Activated B cell treated with CpG ODN at 0.5 μM for 24 hours (primary cell): ENCODE data around the gene KRTAP10-11. TPM values are rescaled to one million over a fixed set of nuclear protein-coding genes. Genes with fewer than 3 reads are reported as not detected.

ENCODE experiments used
- ATAC-seq: fragments of 200-7000 bp; cut with Tn5 transposase; one replicate; pipeline ENCODE4 v1.10.0; 2021; ENCODE audit warnings: low read depth, mild to moderate bottlenecking, moderate library complexity
- CTCF ChIA-PET: fragments of 350-600 bp; sonication (Branson Sonifier 250); formaldehyde crosslinking; loops from one replicate; lab custom pipeline; 2021; ENCODE audit warnings: antibody characterized with exemption; lab: Charles Lee
- POLR2A ChIA-PET: fragments of 350-600 bp; sonication (Branson Sonifier 250); formaldehyde crosslinking; loops from one replicate; lab custom pipeline; 2021; ENCODE audit warnings: antibody characterized with exemption; lab: Charles Lee
- DNase-seq: peaks from one replicate; pipeline ENCODE4 v3.0.0; 2022
- H3K27ac Mint-ChIP-seq: one replicate; pipeline ENCODE4 v1.8.0; 2020; ENCODE audit warnings: mixed read lengths
- H3K27me3 Mint-ChIP-seq: one replicate; pipeline ENCODE4 v1.8.0; 2021; ENCODE audit warnings: mixed read lengths
- H3K36me3 Mint-ChIP-seq: one replicate; pipeline ENCODE4 v1.8.0; 2021; ENCODE audit warnings: low read depth, mixed read lengths
- H3K4me1 Mint-ChIP-seq: one replicate; pipeline ENCODE4 v1.8.0; 2021; ENCODE audit warnings: mixed read lengths
- H3K4me3 Mint-ChIP-seq: one replicate; pipeline ENCODE4 v1.8.0; 2020; ENCODE audit warnings: mild to moderate bottlenecking, mixed read lengths
- H3K9me3 Mint-ChIP-seq: one replicate; pipeline ENCODE4 v1.8.0; 2020; ENCODE audit warnings: mixed read lengths
- intact Hi-C: fragments of 100-400 bp; cut with micrococcal nuclease; formaldehyde crosslinking; loops from one replicate; pipeline ENCODE4 v1.15.1; 2024
- total RNA-seq: library from RNA; stranded (reverse); gene quantifications from 2 replicates; pipeline ENCODE4 v1.2.3, GENCODE V29; 2022
- TF ChIP-seq, protein P1 (sequence below): fragments of 200-600 bp; IDR thresholded peaks from one replicate; pipeline ENCODE4 v1.8.0; 2022; ENCODE audit warnings: antibody characterized with exemption, mild to moderate bottlenecking

The KRTAP10-11 gene
- total RNA-seq, 1 donor from 2014 or later: not detected

DNA sequence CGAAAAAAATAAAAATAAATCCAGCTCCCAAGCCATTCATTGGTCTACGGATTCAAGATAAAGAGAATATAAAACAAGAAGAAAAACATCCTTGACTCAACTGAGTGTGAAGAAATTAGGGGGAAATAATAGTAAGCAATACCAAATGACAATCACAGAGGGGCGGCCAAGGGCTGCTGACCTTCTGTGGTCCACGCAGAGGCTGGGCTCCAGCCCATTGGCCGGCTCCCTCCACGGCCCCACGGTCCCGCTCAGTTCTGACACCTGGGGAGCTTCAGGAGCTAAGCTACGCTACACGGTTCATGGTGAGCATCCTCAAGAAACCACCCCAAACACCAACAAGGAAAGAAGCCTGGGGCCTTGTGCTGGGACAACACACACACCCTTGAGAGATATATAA lies 50.4 kb downstream of the KRTAP10-11 start:
- Mint-ChIP-seq H3K27me3 (peaks cover 45% of the 10 kb centered on the region), H3K4me3 (no peak overlapping the region), H3K9me3 (peaks cover 15% of the 10 kb centered on the region), H3K36me3 (no peaks in the 10 kb centered on the region), H3K4me1 (no peaks in the 10 kb centered on the region), H3K27ac (no peak overlapping the region)
- TF ChIP-seq, protein P1, sequence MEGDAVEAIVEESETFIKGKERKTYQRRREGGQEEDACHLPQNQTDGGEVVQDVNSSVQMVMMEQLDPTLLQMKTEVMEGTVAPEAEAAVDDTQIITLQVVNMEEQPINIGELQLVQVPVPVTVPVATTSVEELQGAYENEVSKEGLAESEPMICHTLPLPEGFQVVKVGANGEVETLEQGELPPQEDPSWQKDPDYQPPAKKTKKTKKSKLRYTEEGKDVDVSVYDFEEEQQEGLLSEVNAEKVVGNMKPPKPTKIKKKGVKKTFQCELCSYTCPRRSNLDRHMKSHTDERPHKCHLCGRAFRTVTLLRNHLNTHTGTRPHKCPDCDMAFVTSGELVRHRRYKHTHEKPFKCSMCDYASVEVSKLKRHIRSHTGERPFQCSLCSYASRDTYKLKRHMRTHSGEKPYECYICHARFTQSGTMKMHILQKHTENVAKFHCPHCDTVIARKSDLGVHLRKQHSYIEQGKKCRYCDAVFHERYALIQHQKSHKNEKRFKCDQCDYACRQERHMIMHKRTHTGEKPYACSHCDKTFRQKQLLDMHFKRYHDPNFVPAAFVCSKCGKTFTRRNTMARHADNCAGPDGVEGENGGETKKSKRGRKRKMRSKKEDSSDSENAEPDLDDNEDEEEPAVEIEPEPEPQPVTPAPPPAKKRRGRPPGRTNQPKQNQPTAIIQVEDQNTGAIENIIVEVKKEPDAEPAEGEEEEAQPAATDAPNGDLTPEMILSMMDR: no peak
- CTCF ChIA-PET: no interaction called here
- intact Hi-C loops: no loop called here
- no peak for DNase-seq
- POLR2A ChIA-PET: no interaction called here
- no peak for ATAC-seq

Other genes with a start within 250 kb of the KRTAP10-11 start
- gene LRRC3, start 190.9 kb upstream of the KRTAP10-11 start, total RNA-seq: 0.91 and 1.00 TPM in 2 replicates
- not detected in 2 replicates for gene KRTAP10-1, start 106.2 kb upstream of the KRTAP10-11 start, total RNA-seq
- not detected in 2 replicates for gene KRTAP10-2, start 94.9 kb upstream of the KRTAP10-11 start, total RNA-seq
- not detected in 2 replicates for gene KRTAP10-3, start 87.6 kb upstream of the KRTAP10-11 start, total RNA-seq
- gene KRTAP10-4, start 72.7 kb upstream of the KRTAP10-11 start, total RNA-seq: not detected in 2 replicates
- gene KRTAP10-5, start 65.8 kb upstream of the KRTAP10-11 start, total RNA-seq: not detected in 2 replicates
- gene KRTAP10-6, start 53.9 kb upstream of the KRTAP10-11 start, total RNA-seq: not detected in 2 replicates
- not detected in 2 replicates for gene KRTAP10-7, start 45.8 kb upstream of the KRTAP10-11 start, total RNA-seq
- not detected in 2 replicates for gene KRTAP10-8, start 34.3 kb upstream of the KRTAP10-11 start, total RNA-seq
- not detected in 2 replicates for gene KRTAP10-9, start 19.3 kb upstream of the KRTAP10-11 start, total RNA-seq
- not detected in 2 replicates for gene KRTAP10-10, start 9.1 kb upstream of the KRTAP10-11 start, total RNA-seq
- not detected in 2 replicates for gene KRTAP12-4, start 8.2 kb downstream of the KRTAP10-11 start, total RNA-seq
- gene KRTAP12-3, start 11.5 kb downstream of the KRTAP10-11 start, total RNA-seq: not detected in 2 replicates
- not detected in 2 replicates for gene KRTAP12-2, start 20.5 kb downstream of the KRTAP10-11 start, total RNA-seq
- gene KRTAP12-1, start 35.7 kb downstream of the KRTAP10-11 start, total RNA-seq: not detected in 2 replicates
- gene KRTAP10-12, start 50.8 kb downstream of the KRTAP10-11 start, total RNA-seq: not detected in 2 replicates
- not detected in 2 replicates for gene TSPEAR, start 65.2 kb downstream of the KRTAP10-11 start, total RNA-seq
- gene UBE2G2, start 155.4 kb downstream of the KRTAP10-11 start, total RNA-seq: 102 and 108 TPM in 2 replicates
- gene SUMO3, start 171.6 kb downstream of the KRTAP10-11 start, total RNA-seq: 63.2 and 66.0 TPM in 2 replicates
- gene PTTG1IP, start 227.3 kb downstream of the KRTAP10-11 start, total RNA-seq: 35.3 and 36.6 TPM in 2 replicates